CMK (cell line): ENCODE results near the gene TRNAU1AP.
A peak's percentile ranks its signal among the peaks of the same experiment; 100 is the strongest.
"Not testable (repeated sequence)": the region's sequence is repeated elsewhere in the genome, so short reads cannot be mapped to it uniquely, and the experiment has no call there.

ENCODE experiments used
- DNase-seq: peaks from one replicate; pipeline ENCODE4 v3.0.0-alpha.2; 2010; ENCODE audit warnings: low read depth

The TRNAU1AP gene

GRCh38 chr1:28552758-28553663 is at the start of gene TRNAU1AP:
TSS of gene TRNAU1AP (plus strand) at chr1:28553085. CDS start at chr1:28553111, 26 bp downstream.
- DNase-seq: peak; percentile 98

- DNase-seq: no peak
Observed at GRCh38 chr1:28503117-28503516, 49.8 kb upstream of the TRNAU1AP start.

GRCh38 chr1:28505406-28506187 is 47.3 kb upstream of the TRNAU1AP start, which contains the start of gene RCC1:
TSS of gene RCC1 (plus strand) at chr1:28506043. CDS start at chr1:28529867, 23,824 bp downstream.
- DNase-seq: peak; percentile 99

- no peak for DNase-seq
Observed at GRCh38 chr1:28506907-28507246, 46.0 kb upstream of the TRNAU1AP start.

- DNase-seq: no peak
Observed at GRCh38 chr1:28507247-28507645, 45.6 kb upstream of the TRNAU1AP start.

- DNase-seq: no peak
Observed at GRCh38 chr1:28507646-28508434, 45.0 kb upstream of the TRNAU1AP start.

GRCh38 chr1:28508435-28508754 is 44.5 kb upstream of the TRNAU1AP start:
- DNase-seq: no peak

- DNase-seq: no peak
Observed at GRCh38 chr1:28509705-28510272, 43.1 kb upstream of the TRNAU1AP start.

GRCh38 chr1:28510273-28510969 is 42.5 kb upstream of the TRNAU1AP start:
- DNase-seq: no peak

- no peak for DNase-seq
Observed at GRCh38 chr1:28510970-28511440, 41.9 kb upstream of the TRNAU1AP start.

- no peak for DNase-seq
Observed at GRCh38 chr1:28512058-28512611, 40.8 kb upstream of the TRNAU1AP start.

GRCh38 chr1:28514445-28514933 is 38.4 kb upstream of the TRNAU1AP start:
- DNase-seq: not testable (repeated sequence)

GRCh38 chr1:28516518-28516956 is 36.3 kb upstream of the TRNAU1AP start:
- DNase-seq: no peak

- no peak for DNase-seq
Observed at GRCh38 chr1:28517649-28517999, 35.3 kb upstream of the TRNAU1AP start.

- DNase-seq: peak; percentile 82
Observed at GRCh38 chr1:28518000-28518744, 34.7 kb upstream of the TRNAU1AP start.

- no peak for DNase-seq
Observed at GRCh38 chr1:28518745-28519341, 34.0 kb upstream of the TRNAU1AP start.

- no peak for DNase-seq
Observed at GRCh38 chr1:28519946-28520725, 32.7 kb upstream of the TRNAU1AP start.

- DNase-seq: not testable (repeated sequence)
Observed at GRCh38 chr1:28520796-28521195, 32.1 kb upstream of the TRNAU1AP start.
